Measurements from ENCODE around the gene SLC25A40. TPM values are rescaled to one million over a fixed set of nuclear protein-coding genes. Genes with fewer than 3 reads are reported as not detected.

Gene SLC25A40, protein sequence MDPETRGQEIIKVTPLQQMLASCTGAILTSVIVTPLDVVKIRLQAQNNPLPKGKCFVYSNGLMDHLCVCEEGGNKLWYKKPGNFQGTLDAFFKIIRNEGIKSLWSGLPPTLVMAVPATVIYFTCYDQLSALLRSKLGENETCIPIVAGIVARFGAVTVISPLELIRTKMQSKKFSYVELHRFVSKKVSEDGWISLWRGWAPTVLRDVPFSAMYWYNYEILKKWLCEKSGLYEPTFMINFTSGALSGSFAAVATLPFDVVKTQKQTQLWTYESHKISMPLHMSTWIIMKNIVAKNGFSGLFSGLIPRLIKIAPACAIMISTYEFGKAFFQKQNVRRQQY
- 9.3 and 21.1 TPM in 2 replicates for total RNA-seq

GRCh38 chr7:87876040-87876868 lies at the start of gene SLC25A40, which contains the start of gene DBF4:
TSS of gene SLC25A40 (minus strand) at chr7:87876360. CDS start at chr7:87858727, 17,633 bp downstream.
TSS of gene DBF4 (plus strand) at chr7:87876493. CDS start at chr7:87876733, 240 bp downstream.

Other genes with a start within 250 kb of the SLC25A40 start
- gene RUNDC3B, start 248.0 kb downstream of the SLC25A40 start, total RNA-seq, result 0.52 TPM in 1 of 2 replicates, not detected in the other
- 31.0 and 33.2 TPM in 2 replicates for gene DBF4, start 133 bp upstream of the SLC25A40 start, total RNA-seq
- gene ADAM22, start 57.9 kb upstream of the SLC25A40 start, total RNA-seq, result 0.52 and 1.8 TPM in 2 replicates

Measured in epithelial cell of alveolus of lung (primary cell).